ENCODE results near the gene ZBTB40.

The ZBTB40 gene

DNA sequence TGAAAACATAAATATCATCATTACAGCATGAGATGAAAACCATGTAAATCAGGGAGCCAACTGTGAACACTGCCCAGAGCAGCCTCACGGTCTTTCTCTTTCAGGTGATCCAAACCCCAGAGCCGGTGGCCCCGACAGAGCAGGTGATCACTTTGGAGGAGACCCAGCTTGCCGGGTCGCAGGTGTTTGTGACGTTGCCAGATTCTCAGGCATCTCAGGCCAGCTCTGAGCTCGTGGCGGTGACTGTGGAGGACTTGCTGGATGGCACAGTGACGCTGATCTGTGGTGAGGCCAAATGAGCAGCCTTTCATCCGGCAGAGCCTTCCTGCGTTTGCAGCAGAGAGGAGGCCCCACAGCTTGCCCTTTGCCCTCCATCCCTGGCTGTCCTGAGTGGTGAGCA lies 74.4 kb downstream of the ZBTB40 start:
- Histone ChIP-seq H3K27ac (ENCODE audit: low read depth, low read length, poor library complexity, severe bottlenecking) (no peak overlapping the region), H3K79me2 (ENCODE audit: insufficient read depth, low read length) (no peaks in the 10 kb centered on the region), H3K9me2 (ENCODE audit: low read depth, low read length) (no peaks in the 10 kb centered on the region), H2AFZ (ENCODE audit: low read length) (no peak overlapping the region), H4K20me1 (ENCODE audit: insufficient read depth, low read length) (no peaks in the 10 kb centered on the region), H3K9me3 (ENCODE audit: low read length) (no peaks in the 10 kb centered on the region), H3K4me2 (ENCODE audit: low read length) (no peak overlapping the region), H3K4me1 (ENCODE audit: insufficient read depth, low read length, severe bottlenecking) (no peaks in the 10 kb centered on the region), H3F3A (ENCODE audit: insufficient read depth, low read length) (no peaks in the 10 kb centered on the region), H3K36me3 (ENCODE audit: insufficient read depth, low read length) (peaks cover 31% of the 10 kb centered on the region; the same call in 1 of the 2 replicates), H3K9ac (ENCODE audit: low read length) (no peak overlapping the region), H3K4me3 (ENCODE audit: low read depth, low read length, poor library complexity, severe bottlenecking) (no peak overlapping the region), H3K27me3 (ENCODE audit: insufficient read depth, low read length) (no peaks in the 10 kb centered on the region)
- TF ChIP-seq EZH2 (IDR thresholded peaks at IDR 0.05; ENCODE audit: borderline replicate concordance, low read length) = no peak
- TF ChIP-seq, protein P1, sequence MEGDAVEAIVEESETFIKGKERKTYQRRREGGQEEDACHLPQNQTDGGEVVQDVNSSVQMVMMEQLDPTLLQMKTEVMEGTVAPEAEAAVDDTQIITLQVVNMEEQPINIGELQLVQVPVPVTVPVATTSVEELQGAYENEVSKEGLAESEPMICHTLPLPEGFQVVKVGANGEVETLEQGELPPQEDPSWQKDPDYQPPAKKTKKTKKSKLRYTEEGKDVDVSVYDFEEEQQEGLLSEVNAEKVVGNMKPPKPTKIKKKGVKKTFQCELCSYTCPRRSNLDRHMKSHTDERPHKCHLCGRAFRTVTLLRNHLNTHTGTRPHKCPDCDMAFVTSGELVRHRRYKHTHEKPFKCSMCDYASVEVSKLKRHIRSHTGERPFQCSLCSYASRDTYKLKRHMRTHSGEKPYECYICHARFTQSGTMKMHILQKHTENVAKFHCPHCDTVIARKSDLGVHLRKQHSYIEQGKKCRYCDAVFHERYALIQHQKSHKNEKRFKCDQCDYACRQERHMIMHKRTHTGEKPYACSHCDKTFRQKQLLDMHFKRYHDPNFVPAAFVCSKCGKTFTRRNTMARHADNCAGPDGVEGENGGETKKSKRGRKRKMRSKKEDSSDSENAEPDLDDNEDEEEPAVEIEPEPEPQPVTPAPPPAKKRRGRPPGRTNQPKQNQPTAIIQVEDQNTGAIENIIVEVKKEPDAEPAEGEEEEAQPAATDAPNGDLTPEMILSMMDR (IDR thresholded peaks at IDR 0.05; ENCODE audit: low read length) = no peak

DNA sequence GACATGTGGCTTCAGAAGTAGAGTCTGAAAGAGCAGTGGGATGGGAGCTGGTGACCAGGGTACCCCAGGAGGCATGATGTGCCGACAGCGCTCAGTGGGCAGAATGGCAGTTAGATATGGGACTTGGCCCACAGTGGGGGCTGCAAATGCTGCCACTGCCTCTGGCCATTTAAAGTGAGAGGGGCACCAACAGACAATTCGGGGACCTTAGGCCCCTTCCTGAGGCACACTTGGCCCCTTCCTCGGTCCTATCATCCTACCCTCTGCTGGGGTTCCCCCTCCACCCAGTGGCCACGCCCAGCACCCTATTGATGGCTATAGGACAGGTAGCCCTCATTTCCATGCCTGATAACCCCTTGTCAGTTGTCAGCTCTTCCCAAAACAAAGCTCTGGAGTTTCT lies 75.0 kb downstream of the ZBTB40 start:
- Histone ChIP-seq H4K20me1 (ENCODE audit: insufficient read depth, low read length) (no peaks in the 10 kb centered on the region), H3K27ac (ENCODE audit: low read depth, low read length, poor library complexity, severe bottlenecking) (no peak overlapping the region), H2AFZ (ENCODE audit: low read length) (no peak overlapping the region), H3K79me2 (ENCODE audit: insufficient read depth, low read length) (no peaks in the 10 kb centered on the region), H3K9ac (ENCODE audit: low read length) (no peak overlapping the region), H3K4me2 (ENCODE audit: low read length) (no peak overlapping the region), H3K4me1 (ENCODE audit: insufficient read depth, low read length, severe bottlenecking) (no peaks in the 10 kb centered on the region), H3K36me3 (ENCODE audit: insufficient read depth, low read length) (peaks cover 25% of the 10 kb centered on the region; the same call in 1 of the 2 replicates), H3K27me3 (ENCODE audit: insufficient read depth, low read length) (no peaks in the 10 kb centered on the region), H3K9me3 (ENCODE audit: low read length) (no peaks in the 10 kb centered on the region), H3K9me2 (ENCODE audit: low read depth, low read length) (no peaks in the 10 kb centered on the region), H3K4me3 (ENCODE audit: low read depth, low read length, poor library complexity, severe bottlenecking) (no peak overlapping the region), H3F3A (ENCODE audit: insufficient read depth, low read length) (no peaks in the 10 kb centered on the region)
- TF ChIP-seq, protein P1 (IDR thresholded peaks at IDR 0.05; ENCODE audit: low read length) = no peak
- no peak for TF ChIP-seq EZH2 (IDR thresholded peaks at IDR 0.05; ENCODE audit: borderline replicate concordance, low read length)

DNA sequence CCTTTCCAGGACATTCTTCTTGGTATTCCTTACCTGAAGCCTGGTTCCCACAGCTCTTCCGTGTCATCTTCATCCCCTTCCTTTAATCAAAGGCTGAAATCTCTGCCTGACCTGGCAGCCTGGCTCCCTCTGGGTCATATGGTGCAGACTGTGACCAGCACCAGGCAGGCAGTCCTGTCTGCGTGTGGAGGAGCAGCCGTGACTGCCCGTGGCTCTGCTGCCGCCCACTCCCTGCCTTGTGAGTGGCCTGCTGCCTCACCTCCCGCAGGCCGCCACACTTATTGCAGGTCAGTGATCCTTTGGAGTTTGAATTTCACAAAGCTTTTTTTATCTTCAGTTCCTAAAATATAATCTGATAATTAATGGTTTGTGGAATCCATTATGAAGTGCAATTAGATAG lies 75.5 kb downstream of the ZBTB40 start:
- H4K20me1 ChIP-seq (ENCODE audit: insufficient read depth, low read length) = no peaks in the 10 kb centered on the region
- H3K4me2 ChIP-seq (ENCODE audit: low read length) = no peak overlapping the region
- H3K27ac ChIP-seq (ENCODE audit: low read depth, low read length, poor library complexity, severe bottlenecking) = no peak overlapping the region
- H3K9me3 ChIP-seq (ENCODE audit: low read length) = no peaks in the 10 kb centered on the region
- no peaks in the 10 kb centered on the region for H3K9me2 ChIP-seq (ENCODE audit: low read depth, low read length)
- TF ChIP-seq, protein P1 (IDR thresholded peaks at IDR 0.05; ENCODE audit: low read length) = no peak
- TF ChIP-seq EZH2 (IDR thresholded peaks at IDR 0.05; ENCODE audit: borderline replicate concordance, low read length) = no peak
- H3K4me1 ChIP-seq (ENCODE audit: insufficient read depth, low read length, severe bottlenecking) = no peaks in the 10 kb centered on the region
- H3K4me3 ChIP-seq (ENCODE audit: low read depth, low read length, poor library complexity, severe bottlenecking) = no peak overlapping the region
- H3K9ac ChIP-seq (ENCODE audit: low read length) = no peak overlapping the region
- H3K27me3 ChIP-seq (ENCODE audit: insufficient read depth, low read length) = no peaks in the 10 kb centered on the region
- no peak overlapping the region for H2AFZ ChIP-seq (ENCODE audit: low read length)
- no peaks in the 10 kb centered on the region for H3F3A ChIP-seq (ENCODE audit: insufficient read depth, low read length)
- no peaks in the 10 kb centered on the region for H3K79me2 ChIP-seq (ENCODE audit: insufficient read depth, low read length)
- peaks cover 23% of the 10 kb centered on the region; the same call in 1 of the 2 replicates for H3K36me3 ChIP-seq (ENCODE audit: insufficient read depth, low read length)

Data from OCI-LY1 (cell line).